Astrocyte (in vitro differentiated cells and primary cell): ENCODE results near the gene MT1G.

Experiments used
- EZH2 ChIP-seq: IDR thresholded peaks from 2 replicates; pipeline ENCODE4 v1.6.1; 2012; ENCODE audit warnings: mild to moderate bottlenecking, low read length, inconsistent platforms; ENCODE audit not compliant: insufficient read depth
- TF ChIP-seq, protein P1 (sequence below): IDR thresholded peaks from 2 replicates; pipeline ENCODE4 v1.5.1; 2011; ENCODE audit warnings: low read depth, mild to moderate bottlenecking, inconsistent platforms, low read length, moderate library complexity; ENCODE audit not compliant: insufficient read depth

GRCh38 chr16:56673921-56674320 lies 6.1 kb upstream of the MT1G start:
- no peak for TF ChIP-seq EZH2
- TF ChIP-seq, protein P1, sequence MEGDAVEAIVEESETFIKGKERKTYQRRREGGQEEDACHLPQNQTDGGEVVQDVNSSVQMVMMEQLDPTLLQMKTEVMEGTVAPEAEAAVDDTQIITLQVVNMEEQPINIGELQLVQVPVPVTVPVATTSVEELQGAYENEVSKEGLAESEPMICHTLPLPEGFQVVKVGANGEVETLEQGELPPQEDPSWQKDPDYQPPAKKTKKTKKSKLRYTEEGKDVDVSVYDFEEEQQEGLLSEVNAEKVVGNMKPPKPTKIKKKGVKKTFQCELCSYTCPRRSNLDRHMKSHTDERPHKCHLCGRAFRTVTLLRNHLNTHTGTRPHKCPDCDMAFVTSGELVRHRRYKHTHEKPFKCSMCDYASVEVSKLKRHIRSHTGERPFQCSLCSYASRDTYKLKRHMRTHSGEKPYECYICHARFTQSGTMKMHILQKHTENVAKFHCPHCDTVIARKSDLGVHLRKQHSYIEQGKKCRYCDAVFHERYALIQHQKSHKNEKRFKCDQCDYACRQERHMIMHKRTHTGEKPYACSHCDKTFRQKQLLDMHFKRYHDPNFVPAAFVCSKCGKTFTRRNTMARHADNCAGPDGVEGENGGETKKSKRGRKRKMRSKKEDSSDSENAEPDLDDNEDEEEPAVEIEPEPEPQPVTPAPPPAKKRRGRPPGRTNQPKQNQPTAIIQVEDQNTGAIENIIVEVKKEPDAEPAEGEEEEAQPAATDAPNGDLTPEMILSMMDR = peak; percentile 62
